GM19023 (cell line): ENCODE measurements around the gene NECAB3.
"Not testable (repeated sequence)": the region's sequence is repeated elsewhere in the genome, so short reads cannot be mapped to it uniquely, and the experiment has no call there.

Source experiments
- ATAC-seq: cut with Tn5 transposase; IDR thresholded peaks from one replicate; pipeline ENCODE4 v1.9.1; 2021; ENCODE audit warnings: mild to moderate bottlenecking, moderate library complexity; ENCODE audit not compliant: unreplicated experiment

NECAB3 gene

GRCh38 chr20:33674294-33675135 lies at the start of gene NECAB3:
Gene NECAB3, minus strand, starts transcription at chr20:33674428. Its CDS starts 76 bp downstream, at chr20:33674352.
- peak; percentile 76 for ATAC-seq

GRCh38 chr20:33721391-33722140 lies 47.3 kb upstream of the NECAB3 start:
- ATAC-seq: no peak

GRCh38 chr20:33719989-33720709 lies 45.9 kb upstream of the NECAB3 start, which contains the start of gene PXMP4:
Gene PXMP4, minus strand, starts transcription at chr20:33720310. Its CDS starts 103 bp downstream, at chr20:33720207.
- ATAC-seq: peak; percentile 93

- ATAC-seq: no peak
These were observed 45.2 kb upstream of the NECAB3 start for GRCh38 chr20:33719277-33719988.

GRCh38 chr20:33716498-33716897 lies 42.3 kb upstream of the NECAB3 start:
- ATAC-seq: no peak

- no peak for ATAC-seq
These were observed 39.7 kb upstream of the NECAB3 start for GRCh38 chr20:33713865-33714367.

- no peak for ATAC-seq
These were observed 37.2 kb upstream of the NECAB3 start for GRCh38 chr20:33711446-33711738.

GRCh38 chr20:33710681-33711445 lies 36.6 kb upstream of the NECAB3 start:
- ATAC-seq: no peak

GRCh38 chr20:33709905-33710541 lies 35.8 kb upstream of the NECAB3 start:
- no peak for ATAC-seq

- ATAC-seq: no peak
These were observed 35.2 kb upstream of the NECAB3 start for GRCh38 chr20:33709398-33709797.

- no peak for ATAC-seq
These were observed 33.4 kb upstream of the NECAB3 start for GRCh38 chr20:33707668-33708067.

- ATAC-seq: no peak
These were observed 30.1 kb upstream of the NECAB3 start for GRCh38 chr20:33704197-33704924.

GRCh38 chr20:33703498-33704137 lies 29.4 kb upstream of the NECAB3 start:
- no peak for ATAC-seq

GRCh38 chr20:33702861-33703260 lies 28.6 kb upstream of the NECAB3 start:
- no peak for ATAC-seq

GRCh38 chr20:33701629-33702450 lies 27.6 kb upstream of the NECAB3 start:
- no peak for ATAC-seq

- ATAC-seq: not testable (repeated sequence)
These were observed 26.6 kb upstream of the NECAB3 start for GRCh38 chr20:33700696-33701441.

GRCh38 chr20:33698966-33699365 lies 24.7 kb upstream of the NECAB3 start:
- not testable (repeated sequence) for ATAC-seq
